NCI-H82 (cell line): ENCODE data around the gene SEMA3D.
A peak's percentile ranks its signal among the peaks of the same experiment; 100 is the strongest.
"Not testable (repeated sequence)": the region's sequence is repeated elsewhere in the genome, so short reads cannot be mapped to it uniquely, and the experiment has no call there.

Source experiments
- DNase-seq: peaks from one replicate; lab custom pipeline; 2025; lab: John Stamatoyannopoulos, UW

Gene SEMA3D

GRCh38 chr7:84992954-84993353 lies 193.9 kb downstream of the SEMA3D start:
- DNase-seq = not testable (repeated sequence)

- DNase-seq = no peak
Measured at GRCh38 chr7:84985073-84985784, 201.6 kb downstream of the SEMA3D start.

GRCh38 chr7:84982199-84982598 lies 204.7 kb downstream of the SEMA3D start:
- no peak for DNase-seq

- DNase-seq = no peak
Measured at GRCh38 chr7:84981055-84981976, 205.5 kb downstream of the SEMA3D start.

- DNase-seq = no peak
Measured at GRCh38 chr7:84975586-84976185, 211.2 kb downstream of the SEMA3D start.

GRCh38 chr7:84971360-84971759 lies 215.5 kb downstream of the SEMA3D start:
- no peak for DNase-seq

- DNase-seq = no peak
Measured at GRCh38 chr7:84970670-84971069, 216.2 kb downstream of the SEMA3D start.

- DNase-seq = peak; percentile 3
Measured at GRCh38 chr7:84953234-84953633, 233.6 kb downstream of the SEMA3D start.

GRCh38 chr7:84950836-84951235 lies 236.0 kb downstream of the SEMA3D start:
- DNase-seq = no peak

GRCh38 chr7:84949501-84949900 lies 237.4 kb downstream of the SEMA3D start:
- no peak for DNase-seq

- DNase-seq = no peak
Measured at GRCh38 chr7:84949067-84949466, 237.8 kb downstream of the SEMA3D start.

- peak; percentile 82 for DNase-seq
Measured at GRCh38 chr7:84948634-84949033, 238.2 kb downstream of the SEMA3D start.

GRCh38 chr7:84946549-84946948 lies 240.3 kb downstream of the SEMA3D start:
- DNase-seq = no peak
